SK-MEL-5 (cell line): Measurements from ENCODE around the gene MPHOSPH6. TPM values are rescaled to one million over a fixed set of nuclear protein-coding genes. Genes with fewer than 3 reads are reported as not detected.
"Not testable (repeated sequence)": the region's sequence is repeated elsewhere in the genome, so short reads cannot be mapped to it uniquely, and the experiment has no call there.

Experiments
- DNase-seq: peaks from one replicate; pipeline ENCODE4 v3.0.0-alpha.2; 2016; ENCODE audit warnings: low read depth, low spot score
- in situ Hi-C: cut with HindIII; loops from 2 replicates; pipeline ENCODE4 v1.10.0; 2016; ENCODE audit warnings: low sequenced_read_pairs, high pct_unique_total_duplicates, low pct_unique_long_range_greater_than_20kb
- total RNA-seq: library from RNA; depleted of rRNA; stranded (reverse); fragments of >200 nt; shearing (Covaris generic); gene quantifications from 2 replicates; pipeline ENCODE4 v1.2.3, GENCODE V29; 2014

Gene MPHOSPH6
- total RNA-seq, 1 experiment from 2014 or later: 18.0 TPM

- DNase-seq: no peak
- in situ Hi-C loops: no loop called here
Observed at GRCh38 chr16:82181461-82182185, 11.6 kb upstream of the MPHOSPH6 start.

DNA sequence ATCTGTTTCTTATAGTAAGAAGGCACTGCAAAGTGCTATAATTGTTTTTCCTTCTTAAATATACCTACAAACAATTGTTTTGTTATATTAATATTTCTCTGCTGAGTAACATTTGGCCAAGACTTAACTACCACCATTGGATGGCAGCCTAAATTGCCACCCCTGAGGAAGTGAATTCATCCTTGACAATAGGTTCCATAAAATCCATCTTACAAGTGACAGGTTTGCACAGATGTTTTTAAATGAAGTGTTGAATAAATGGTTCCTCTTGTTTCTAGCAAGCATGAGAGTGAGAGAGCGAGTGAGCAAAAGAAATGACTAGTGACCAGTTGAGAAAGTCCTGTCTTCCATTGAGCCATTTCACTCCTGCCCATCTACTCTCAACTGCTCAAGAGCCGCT is 8.3 kb upstream of the MPHOSPH6 start:
- in situ Hi-C loops: no loop called here

DNA sequence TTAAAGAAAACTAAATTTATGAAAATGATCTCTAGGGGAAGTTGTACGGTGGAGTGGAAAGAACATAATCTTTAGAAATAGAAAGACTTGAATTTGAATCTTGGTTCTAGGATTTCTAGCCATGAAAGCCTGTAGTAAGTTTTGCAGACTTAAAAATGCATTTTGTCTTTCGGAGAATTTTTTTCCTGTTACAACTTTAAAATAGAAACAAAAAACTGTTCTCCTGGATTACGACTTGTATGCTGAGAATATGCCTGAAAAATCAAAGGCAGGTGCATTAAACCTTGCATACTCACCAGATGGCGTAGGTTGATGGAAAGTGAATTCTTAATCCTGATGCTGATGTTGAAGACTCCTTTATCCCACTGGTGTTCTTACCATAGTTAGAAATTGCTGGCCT is 7.5 kb upstream of the MPHOSPH6 start:
- in situ Hi-C loops: no loop called here
- DNase-seq: no peak

More for the DNA sequence above, 8.3 kb upstream of the MPHOSPH6 start:
- DNase-seq: no peak

GRCh38 chr16:82176204-82176603 is 6.2 kb upstream of the MPHOSPH6 start:
- in situ Hi-C loops: no loop called here
- DNase-seq: no peak

GRCh38 chr16:82175627-82176026 is 5.6 kb upstream of the MPHOSPH6 start:
- in situ Hi-C loops: no loop called here

GRCh38 chr16:82167670-82168069 is 2.4 kb downstream of the MPHOSPH6 start:
- no peak for DNase-seq
- in situ Hi-C loops: no loop called here

More at GRCh38 chr16:82175627-82176026, 5.6 kb upstream of the MPHOSPH6 start:
- DNase-seq: no peak

GRCh38 chr16:82160226-82160625 is 9.8 kb downstream of the MPHOSPH6 start:
- DNase-seq: no peak
- in situ Hi-C loops: no loop called here

GRCh38 chr16:82157836-82158235 is 12.2 kb downstream of the MPHOSPH6 start:
- no peak for DNase-seq
- in situ Hi-C loops: no loop called here

DNA sequence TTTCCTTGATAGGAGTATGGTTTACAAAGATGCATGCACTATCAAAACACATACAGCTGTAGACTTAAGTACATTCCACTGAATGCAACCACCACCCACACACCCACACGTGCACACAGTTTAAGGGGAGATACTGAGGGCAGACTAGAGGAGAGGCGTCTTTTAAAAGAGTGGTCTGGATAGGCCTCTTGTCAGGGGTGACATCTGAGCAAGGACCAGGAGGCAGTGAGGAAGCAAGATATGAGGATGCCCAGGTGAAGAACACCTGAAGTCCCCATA is 12.6 kb downstream of the MPHOSPH6 start:
- DNase-seq: no peak
- in situ Hi-C loops: no loop called here

DNA sequence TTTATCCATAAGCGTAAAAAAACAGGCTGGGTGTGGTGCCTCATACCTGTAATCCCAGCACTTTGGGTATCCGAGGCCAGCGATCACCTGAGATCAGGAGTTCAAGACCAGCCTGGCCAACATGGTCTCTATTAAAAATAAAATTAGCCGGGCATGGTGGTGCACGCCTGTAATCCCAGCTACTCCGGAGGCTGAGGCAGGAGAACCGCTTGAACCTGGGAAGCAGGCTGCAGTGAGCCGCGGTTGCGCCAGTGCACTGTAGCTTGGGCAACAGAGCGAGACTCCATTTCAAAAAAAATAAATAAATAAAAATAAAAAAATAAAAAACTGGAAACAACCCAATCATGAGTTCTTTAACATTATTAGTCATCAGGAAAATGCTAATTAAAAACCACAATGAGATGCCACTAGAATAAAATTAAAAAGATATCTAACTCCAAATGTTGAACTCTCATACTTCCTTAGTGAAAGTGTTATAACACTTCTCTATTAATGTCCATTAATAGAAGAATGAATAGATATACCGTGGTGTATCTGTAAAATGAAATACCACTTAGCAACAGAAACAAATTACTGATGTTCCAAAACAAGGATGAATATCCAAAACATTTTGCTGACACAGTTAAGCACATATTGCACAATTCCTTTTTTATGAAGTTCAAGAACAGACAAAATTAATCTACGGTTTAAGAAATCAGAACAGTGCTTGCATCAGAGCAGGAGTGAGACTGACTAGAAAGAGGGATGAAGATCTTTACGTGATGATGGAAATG is 13.1 kb downstream of the MPHOSPH6 start:
- in situ Hi-C loops: no loop called here

DNA sequence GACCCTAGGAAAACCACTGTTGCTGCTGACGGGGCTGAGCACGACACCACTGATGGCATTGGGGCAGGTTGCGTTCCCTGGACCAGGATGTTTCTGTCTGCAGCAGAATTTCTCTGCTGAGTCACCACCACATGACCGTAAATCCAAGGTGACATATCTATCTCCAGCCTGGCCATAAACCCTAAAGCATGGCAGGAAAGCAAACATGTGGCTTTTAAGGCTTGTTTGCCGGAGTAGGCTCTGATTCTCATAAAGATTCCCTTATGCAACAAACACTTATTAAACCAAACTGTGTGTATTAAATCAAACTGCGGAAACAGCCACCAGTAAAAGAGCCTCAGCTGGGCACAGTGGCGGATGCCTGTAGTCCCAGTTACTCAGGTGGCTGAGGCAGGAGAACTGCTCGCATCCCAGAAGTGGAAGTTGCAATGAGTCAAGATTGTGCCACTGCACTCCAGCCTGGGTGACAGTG is 17.3 kb downstream of the MPHOSPH6 start:
- in situ Hi-C loops: no loop called here
- DNase-seq: no peak

More for the DNA sequence above, 13.1 kb downstream of the MPHOSPH6 start:
- DNase-seq: no peak

GRCh38 chr16:82152196-82152595 is 17.8 kb downstream of the MPHOSPH6 start:
- in situ Hi-C loops: no loop called here

DNA sequence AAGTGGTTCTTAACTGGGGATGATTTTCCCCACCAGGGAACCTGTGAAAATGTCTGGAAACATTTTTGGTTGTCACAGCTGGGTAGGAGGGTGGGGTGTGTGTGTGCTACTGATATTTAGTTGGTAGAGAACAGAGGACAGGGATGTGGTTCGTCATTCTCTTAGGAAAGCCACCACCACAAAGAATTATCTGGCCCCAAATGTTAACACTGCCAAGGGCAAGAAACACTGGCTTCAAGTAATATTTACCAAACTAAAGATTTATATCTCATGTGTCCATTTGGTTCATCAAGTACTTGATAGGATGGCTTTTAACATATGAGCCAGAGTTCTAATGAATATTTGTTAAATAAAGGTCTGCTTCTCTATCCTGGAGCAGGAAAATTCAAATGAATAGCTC is 19.5 kb downstream of the MPHOSPH6 start:
- no peak for DNase-seq
- in situ Hi-C loops: no loop called here

More at GRCh38 chr16:82152196-82152595, 17.8 kb downstream of the MPHOSPH6 start:
- DNase-seq: no peak

DNA sequence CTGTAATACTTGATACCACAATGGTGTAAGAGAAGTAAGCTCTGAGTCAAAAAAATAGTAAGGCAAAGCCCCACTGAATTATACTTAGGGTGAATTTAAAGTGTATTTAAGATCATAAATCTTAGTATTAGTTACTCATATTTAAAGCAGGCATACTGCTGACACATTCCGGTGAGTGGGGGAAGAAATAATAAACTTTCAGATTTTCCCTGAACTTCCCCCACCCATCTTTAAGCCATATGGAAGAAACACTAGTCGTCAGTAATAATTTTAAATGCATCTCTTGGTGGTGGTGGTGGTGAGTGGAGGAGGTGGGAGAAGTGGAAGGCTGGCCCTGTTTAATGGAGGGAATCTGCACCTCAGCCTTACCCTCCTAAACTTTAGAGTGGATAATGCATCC is 20.5 kb downstream of the MPHOSPH6 start:
- DNase-seq: no peak
- in situ Hi-C loops: no loop called here

DNA sequence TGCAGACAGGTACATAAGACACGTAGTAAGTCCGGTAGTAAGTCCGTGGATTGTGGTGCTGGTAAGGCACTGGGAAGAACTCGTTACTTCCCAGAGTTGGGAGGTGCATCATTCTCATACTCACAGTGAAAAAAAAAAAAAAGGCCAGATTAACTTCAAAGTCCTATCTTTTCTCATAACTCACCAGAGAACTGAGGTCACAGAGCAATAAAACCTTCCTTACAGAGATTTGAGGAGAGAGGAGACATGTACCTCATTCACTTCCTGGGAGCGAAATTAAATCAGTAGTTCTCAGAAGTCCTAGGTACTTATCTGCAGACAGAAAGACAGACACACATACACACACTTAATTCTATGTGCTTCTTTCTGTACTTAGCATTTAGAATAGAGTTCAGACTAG is 22.5 kb downstream of the MPHOSPH6 start:
- DNase-seq: no peak
- in situ Hi-C loops: no loop called here

DNA sequence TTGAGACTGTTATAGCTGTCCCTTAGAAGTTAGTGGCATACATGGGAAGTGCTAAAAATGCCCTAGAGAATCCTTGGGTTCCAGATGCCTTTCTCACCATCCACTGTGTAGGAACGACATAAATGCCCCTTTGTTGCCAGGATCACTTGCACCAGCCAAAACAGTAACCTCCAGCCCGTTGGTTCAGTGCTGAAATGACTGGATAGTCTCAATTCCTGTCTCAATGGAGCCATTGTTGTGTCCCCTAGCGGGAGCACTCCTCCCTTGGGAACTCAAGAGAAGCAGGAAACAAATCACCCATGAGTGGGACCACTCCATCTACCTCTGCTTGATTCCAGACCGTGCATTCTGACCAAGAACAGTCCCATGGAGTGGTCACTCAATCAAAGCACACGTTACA is 23.1 kb downstream of the MPHOSPH6 start:
- in situ Hi-C loops: no loop called here
- peak; percentile 91 for DNase-seq

- in situ Hi-C loops: no loop called here
- no peak for DNase-seq
Observed at GRCh38 chr16:82146556-82146955, 23.5 kb downstream of the MPHOSPH6 start.

GRCh38 chr16:82139286-82139571 is 30.8 kb downstream of the MPHOSPH6 start:
- DNase-seq, in situ Hi-C loops: not testable (repeated sequence)
